H1 (cell line): ENCODE measurements around the gene UBAP1. TPM values are rescaled to one million over a fixed set of nuclear protein-coding genes. Genes with fewer than 3 reads are reported as not detected.

Experiments used
- CEBPB ChIP-seq: IDR thresholded peaks from 2 replicates; pipeline ENCODE4 v1.6.1; 2012; ENCODE audit warnings: low read depth, low read length
- KDM1A ChIP-seq: fragments of 200-600, 300-600 bp; sonication (generic); IDR thresholded peaks from 2 replicates; pipeline ENCODE4 v1.7.1; 2016; ENCODE audit warnings: mild to moderate bottlenecking, low read length, borderline replicate concordance
- KDM4A ChIP-seq: IDR thresholded peaks from one replicate; pipeline ENCODE4 v1.7.1; 2012; ENCODE audit warnings: low read depth, mild to moderate bottlenecking, moderate library complexity, low read length, inconsistent platforms; ENCODE audit not compliant: severe bottlenecking
- TBP ChIP-seq: IDR thresholded peaks from 2 replicates; pipeline ENCODE4 v1.6.1; 2011; ENCODE audit warnings: low read depth, low read length, improper control_type of control experiment
- polyA plus RNA-seq, 7 experiments: library from polyadenylated mRNA; depleted of rRNA in 3 of 7; stranded (reverse) in 5 of 7; unstranded in 2 of 7; fragments of >200 nt in 5 of 7; fragments of 200-250 nt in 2 of 7; gene quantifications; 1 replicate in 5 of 7; 2 replicates in 1 of 7; 4 replicates in 1 of 7; pipeline versions ENCODE4 v1.2.1 to v1.2.3, GENCODE V29; 2011 to 2013; ENCODE audit warnings: missing spikeins in 2 of 7, mixed read lengths in 2 of 7
- total RNA-seq: library from RNA; stranded (reverse); fragmentation: NEBNext Ultra II Directional; extraction: Animal tissue kit (Norgen Biotek cat#: 25700); gene quantifications from 2 replicates; pipeline ENCODE4 v1.2.1, GENCODE V29; 2021

The UBAP1 gene
- total and polyA plus RNA-seq, 2 of the 8 experiments (the other 6 are each of a cell fraction or from before 2014, with no cell fraction given), result 31.3 to 31.4 TPM

GRCh38 chr9:34179213-34180136 is 632 bp downstream of the UBAP1 start (continued):
- TF ChIP-seq KDM4A (peak; percentile 22), TBP (no peak), CEBPB (0 out of 2 replicates have a peak, but pooled peaks have one; percentile 42), KDM1A (peak; percentile 40; the same call in 1 of the 2 replicates)
